OCI-LY1 (cell line): ENCODE results near the gene AMPD3.

ENCODE experiments used
- EZH2 ChIP-seq: fragments of 200-600 bp; sonication (generic), shearing (Covaris generic); IDR thresholded peaks from 2 replicates; pipeline ENCODE4 v1.8.0; 2017; ENCODE audit warnings: borderline replicate concordance, mixed run types, mild to moderate bottlenecking, antibody characterized with exemption, low read length, moderate library complexity, mixed read lengths
- TF ChIP-seq, protein P1 (sequence below): fragments of 200-600 bp; sonication (generic), shearing (Covaris generic); IDR thresholded peaks from 2 replicates; pipeline ENCODE4 v1.5.1; 2017; ENCODE audit warnings: mild to moderate bottlenecking, antibody characterized with exemption, low read length, moderate library complexity, mixed read lengths

- TF ChIP-seq, protein P1, sequence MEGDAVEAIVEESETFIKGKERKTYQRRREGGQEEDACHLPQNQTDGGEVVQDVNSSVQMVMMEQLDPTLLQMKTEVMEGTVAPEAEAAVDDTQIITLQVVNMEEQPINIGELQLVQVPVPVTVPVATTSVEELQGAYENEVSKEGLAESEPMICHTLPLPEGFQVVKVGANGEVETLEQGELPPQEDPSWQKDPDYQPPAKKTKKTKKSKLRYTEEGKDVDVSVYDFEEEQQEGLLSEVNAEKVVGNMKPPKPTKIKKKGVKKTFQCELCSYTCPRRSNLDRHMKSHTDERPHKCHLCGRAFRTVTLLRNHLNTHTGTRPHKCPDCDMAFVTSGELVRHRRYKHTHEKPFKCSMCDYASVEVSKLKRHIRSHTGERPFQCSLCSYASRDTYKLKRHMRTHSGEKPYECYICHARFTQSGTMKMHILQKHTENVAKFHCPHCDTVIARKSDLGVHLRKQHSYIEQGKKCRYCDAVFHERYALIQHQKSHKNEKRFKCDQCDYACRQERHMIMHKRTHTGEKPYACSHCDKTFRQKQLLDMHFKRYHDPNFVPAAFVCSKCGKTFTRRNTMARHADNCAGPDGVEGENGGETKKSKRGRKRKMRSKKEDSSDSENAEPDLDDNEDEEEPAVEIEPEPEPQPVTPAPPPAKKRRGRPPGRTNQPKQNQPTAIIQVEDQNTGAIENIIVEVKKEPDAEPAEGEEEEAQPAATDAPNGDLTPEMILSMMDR, result no peak
- no peak for TF ChIP-seq EZH2
Observed at GRCh38 chr11:10426475-10426874, 28.6 kb upstream of the AMPD3 start.
